ENCODE results near the gene LMBR1L. TPM values are rescaled to one million over a fixed set of nuclear protein-coding genes. Genes with fewer than 3 reads are reported as not detected.

The LMBR1L gene
- total and polyA plus RNA-seq, 2 of the 8 experiments (the other 6 are each of a cell fraction or from before 2014, with no cell fraction given), result 36.6 to 49.6 TPM

DNA sequence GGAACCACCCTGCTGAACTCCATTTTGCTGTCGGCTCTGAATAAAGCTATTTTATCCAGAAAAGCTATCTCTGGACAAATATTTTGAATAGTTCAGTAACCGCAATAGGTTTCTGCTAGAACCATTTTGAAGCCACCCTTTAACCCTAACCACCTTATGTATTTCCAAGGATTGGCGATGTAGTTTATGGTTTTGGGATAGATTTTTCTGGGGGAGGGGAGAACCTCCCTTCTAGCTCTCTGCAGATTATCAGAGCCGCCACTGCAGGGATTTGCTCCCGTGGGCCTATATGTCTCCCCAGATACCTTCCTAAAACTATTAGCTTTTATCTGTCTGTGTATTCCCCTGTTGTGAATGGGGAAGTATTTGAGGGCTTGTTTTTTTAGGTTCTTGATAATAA, 22.4 kb upstream of the LMBR1L start:
- no peak for DNase-seq (ENCODE audit: low read depth in 1 of 2, low spot score in 2 of 2)
- H3K4me1 ChIP-seq (replicated peaks in 1 of 4; ENCODE audit: control insufficient read depth in 3 of 4, insufficient read depth in 4 of 4, low read length in 3 of 4), result peaks cover 0 to 4% (median 2%) of the 10 kb centered on the region in 4 experiments; a peak in 4 of 7 replicates
- no peak overlapping the region for H4K91ac ChIP-seq (replicated peaks; ENCODE audit: insufficient read length, low read length)
- no peaks in the 10 kb centered on the region for H3K27me3 ChIP-seq (replicated peaks in 1 of 4; ENCODE audit: control insufficient read depth in 3 of 4, extremely low read depth in 1 of 4, insufficient read depth in 3 of 4, low read length in 3 of 4)
- no peak overlapping the region for H2AK5ac ChIP-seq (ENCODE audit: low read depth, low read length)
- H2BK5ac ChIP-seq (ENCODE audit: low read depth, low read length), result no peak overlapping the region
- H3K9ac ChIP-seq (replicated peaks in 1 of 4; ENCODE audit: extremely low read depth in 1 of 4, low read depth in 3 of 4, low read length in 3 of 4), result no peak overlapping the region
- H4K5ac ChIP-seq (ENCODE audit: insufficient read length, low read depth, low read length), result no peak overlapping the region
- H3K79me1 ChIP-seq (ENCODE audit: low read depth, low read length), result no peaks in the 10 kb centered on the region
- no peak overlapping the region for H3K56ac ChIP-seq (replicated peaks; ENCODE audit: insufficient read length, low read depth, low read length)
- no peak overlapping the region for H2BK20ac ChIP-seq (ENCODE audit: low read length)
- H3K9me3 ChIP-seq (ENCODE audit: insufficient read depth in 2 of 2, low read depth in 1 of 2, low read length in 1 of 2), result no peaks in the 10 kb centered on the region
- H3K4me2 ChIP-seq (ENCODE audit: insufficient read depth in 1 of 2, low read depth in 2 of 2, low read length in 2 of 2), result no peak overlapping the region
- H2BK120ac ChIP-seq (replicated peaks; ENCODE audit: low read depth, low read length), result no peak overlapping the region
- POLR2A ChIA-PET (ENCODE audit: partially characterized antibody), result interaction anchor here (0.8 to 8.6 kb wide), 6 partner anchors 12 to 75 kb away, joined by 3 to 132 read pairs (median 18); partner anchors contain the start of genes KMT2D and TUBA1A
- no peak for TF ChIP-seq CBX5 (IDR thresholded peaks at IDR 0.05; ENCODE audit: low read depth, low read length)
- no peak for TF ChIP-seq CEBPB (IDR thresholded peaks at IDR 0.05; ENCODE audit: low read depth, low read length)
- no peak for TF ChIP-seq JUN (IDR thresholded peaks at IDR 0.05; ENCODE audit: low read depth, low read length)
- no peak for TF ChIP-seq SRF (IDR thresholded peaks at IDR 0.05; ENCODE audit: low read depth, low read length)
- TF ChIP-seq, protein P1, sequence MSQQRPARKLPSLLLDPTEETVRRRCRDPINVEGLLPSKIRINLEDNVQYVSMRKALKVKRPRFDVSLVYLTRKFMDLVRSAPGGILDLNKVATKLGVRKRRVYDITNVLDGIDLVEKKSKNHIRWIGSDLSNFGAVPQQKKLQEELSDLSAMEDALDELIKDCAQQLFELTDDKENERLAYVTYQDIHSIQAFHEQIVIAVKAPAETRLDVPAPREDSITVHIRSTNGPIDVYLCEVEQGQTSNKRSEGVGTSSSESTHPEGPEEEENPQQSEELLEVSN (IDR thresholded peaks at IDR 0.05), result no peak
- TF ChIP-seq RAD21 (IDR thresholded peaks at IDR 0.05 in 1 of 2, conservative IDR thresholded peaks at IDR 0.05 in 1 of 2; ENCODE audit: low read depth in 2 of 2, low read length in 2 of 2), result no peak
- no peak for TF ChIP-seq SIN3A (conservative IDR thresholded peaks at IDR 0.05 in 1 of 2, IDR thresholded peaks at IDR 0.05 in 1 of 2; ENCODE audit: low read depth in 1 of 2, low read length in 2 of 2)
- no peak for TF ChIP-seq JUND (IDR thresholded peaks at IDR 0.05; ENCODE audit: low read length)
- TF ChIP-seq, protein P2, sequence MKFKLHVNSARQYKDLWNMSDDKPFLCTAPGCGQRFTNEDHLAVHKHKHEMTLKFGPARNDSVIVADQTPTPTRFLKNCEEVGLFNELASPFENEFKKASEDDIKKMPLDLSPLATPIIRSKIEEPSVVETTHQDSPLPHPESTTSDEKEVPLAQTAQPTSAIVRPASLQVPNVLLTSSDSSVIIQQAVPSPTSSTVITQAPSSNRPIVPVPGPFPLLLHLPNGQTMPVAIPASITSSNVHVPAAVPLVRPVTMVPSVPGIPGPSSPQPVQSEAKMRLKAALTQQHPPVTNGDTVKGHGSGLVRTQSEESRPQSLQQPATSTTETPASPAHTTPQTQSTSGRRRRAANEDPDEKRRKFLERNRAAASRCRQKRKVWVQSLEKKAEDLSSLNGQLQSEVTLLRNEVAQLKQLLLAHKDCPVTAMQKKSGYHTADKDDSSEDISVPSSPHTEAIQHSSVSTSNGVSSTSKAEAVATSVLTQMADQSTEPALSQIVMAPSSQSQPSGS (IDR thresholded peaks at IDR 0.05; ENCODE audit: low read length), result no peak
- H3K23ac ChIP-seq (ENCODE audit: insufficient read length), result no peak overlapping the region
- WGBS, 2 experiments (ENCODE audit: extremely low coverage in 1 of 2, insufficient coverage in 1 of 2, insufficient read length in 1 of 2, insufficient replicate concordance in 2 of 2, low coverage in 1 of 2, low lambda C conversion rate in 2 of 2, missing lambda C conversion rate in 1 of 2), result 91% methylated on average over 5 of the region's 5 CpGs; no CpG with 5 or more reads in 1 of the 2 experiments
- no peak overlapping the region for H3K14ac ChIP-seq (ENCODE audit: insufficient read length)
- peaks cover 5 to 10% of the 10 kb centered on the region in 2 experiments for H4K20me1 ChIP-seq (replicated peaks in 1 of 2; ENCODE audit: control insufficient read depth in 1 of 2, insufficient read depth in 2 of 2, low read length in 2 of 2)
- H3K36me3 ChIP-seq (ENCODE audit: control insufficient read depth in 2 of 4, insufficient read depth in 4 of 4, low read length in 3 of 4), result peaks cover 8 to 18% (median 11%) of the 10 kb centered on the region in 4 experiments
- no peak for FAIRE-seq
- H2BK12ac ChIP-seq (ENCODE audit: low read depth, low read length), result no peak overlapping the region
- no peak overlapping the region for H3K18ac ChIP-seq (ENCODE audit: extremely low read depth, low read length)
- CTCF ChIA-PET (ENCODE audit: partially characterized antibody), result interaction anchor here (0.6 to 2.3 kb wide), 5 partner anchors 9 to 214 kb away, joined by 3 to 7 read pairs (median 3); no protein-coding TSS in a partner anchor
- no peak overlapping the region for H3K4ac ChIP-seq (replicated peaks; ENCODE audit: insufficient read length, low read depth, low read length)
- no peak overlapping the region for H2BK15ac ChIP-seq (ENCODE audit: low read length)
- 0 out of 8 replicates have a peak overlapping the region, but pooled peaks of 1 of the 4 experiments have one; percentile 3 for H3K4me3 ChIP-seq (ENCODE audit: extremely low read depth in 1 of 4, insufficient read depth in 2 of 4, low read depth in 3 of 4, low read length in 4 of 4)
- peaks cover 0 to 21% of the 10 kb centered on the region in 2 experiments; a peak in 2 of 4 replicates for H3K79me2 ChIP-seq (ENCODE audit: control insufficient read depth in 1 of 2, insufficient read depth in 2 of 2, low read length in 2 of 2)
- peaks cover 8% of the 10 kb centered on the region for H3K23me2 ChIP-seq (ENCODE audit: low read depth, low read length)
- H4K8ac ChIP-seq (ENCODE audit: extremely low read depth, insufficient read depth, low read length), result no peak overlapping the region
- H3K27ac ChIP-seq (ENCODE audit: low read depth, low read length), result no peak overlapping the region
- no peak overlapping the region for H2AFZ ChIP-seq (ENCODE audit: low read length)

Measured in H1 (cell line).